Thyroid gland (tissue), 4 donors: Measurements from ENCODE around the gene ASPG.

ENCODE experiments used
- CTCF ChIP-seq, 6 experiments: fragments of 200-600 bp in 3 of 6; fragments of 450-650 bp in 3 of 6; sonication (generic) in 3 of 6; IDR thresholded peaks; one replicate each; pipeline ENCODE4 v1.5.1; 2016 to 2019; ENCODE audit warnings: antibody characterized with exemption in 6 of 6, mild to moderate bottlenecking in 2 of 6, inconsistent platforms in 1 of 6, moderate library complexity in 1 of 6
- POLR2A ChIP-seq, 2 donors: fragments of 450-650 bp; IDR thresholded peaks; one replicate each; pipeline ENCODE4 v1.6.1; 2017; ENCODE audit warnings: antibody characterized with exemption in 2 of 2, mild to moderate bottlenecking in 2 of 2, moderate library complexity in 1 of 2

GRCh38 chr14:104037074-104037473 lies 48.4 kb upstream of the ASPG start:
- TF ChIP-seq POLR2A (IDR thresholded peaks at IDR 0.05) (no peak), CTCF (IDR thresholded peaks at IDR 0.05) (no peak)
